Epithelial cell of prostate (primary cell): ENCODE data around the gene ARL16.
A peak's percentile ranks its signal among the peaks of the same experiment; 100 is the strongest.

ENCODE experiments used
- DNase-seq: peaks from one replicate; pipeline ENCODE4 v3.0.0-alpha.2; 2011; ENCODE audit warnings: low read depth, low spot score
- H3K27ac ChIP-seq: fragments of 450-650 bp; 2 replicates; pipeline ENCODE4 v1.5.1; 2017; ENCODE audit warnings: mild to moderate bottlenecking

Gene ARL16

DNA sequence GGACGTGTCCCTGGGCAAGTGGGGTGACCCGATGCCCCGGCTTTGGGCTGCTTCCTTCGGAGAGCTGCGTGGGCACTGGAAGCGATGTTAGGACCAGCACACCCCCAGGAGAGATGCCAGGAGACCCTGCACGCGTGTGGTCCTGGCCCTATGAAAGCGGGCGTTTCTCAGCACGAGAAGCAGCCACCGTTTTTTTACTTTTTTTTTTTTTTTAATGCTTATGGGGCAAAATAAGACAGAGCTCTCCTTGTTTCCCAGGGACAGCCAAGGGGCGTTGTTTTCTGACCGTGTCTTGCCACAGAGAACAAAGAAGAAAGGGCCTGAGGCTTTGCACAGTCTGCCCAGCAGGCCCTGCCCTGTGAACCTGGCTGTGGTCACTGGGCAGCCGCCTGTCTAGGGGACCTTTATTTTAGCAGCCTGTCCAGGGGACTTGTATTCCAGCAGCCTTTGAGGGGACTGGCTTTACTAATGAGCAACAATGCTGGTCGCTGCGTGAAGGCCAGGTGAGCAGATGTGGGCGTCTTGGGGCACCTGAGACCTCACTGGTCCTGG lies 29.5 kb upstream of the ARL16 start:
- H3K27ac ChIP-seq: no peak overlapping the region
- DNase-seq: no peak

DNA sequence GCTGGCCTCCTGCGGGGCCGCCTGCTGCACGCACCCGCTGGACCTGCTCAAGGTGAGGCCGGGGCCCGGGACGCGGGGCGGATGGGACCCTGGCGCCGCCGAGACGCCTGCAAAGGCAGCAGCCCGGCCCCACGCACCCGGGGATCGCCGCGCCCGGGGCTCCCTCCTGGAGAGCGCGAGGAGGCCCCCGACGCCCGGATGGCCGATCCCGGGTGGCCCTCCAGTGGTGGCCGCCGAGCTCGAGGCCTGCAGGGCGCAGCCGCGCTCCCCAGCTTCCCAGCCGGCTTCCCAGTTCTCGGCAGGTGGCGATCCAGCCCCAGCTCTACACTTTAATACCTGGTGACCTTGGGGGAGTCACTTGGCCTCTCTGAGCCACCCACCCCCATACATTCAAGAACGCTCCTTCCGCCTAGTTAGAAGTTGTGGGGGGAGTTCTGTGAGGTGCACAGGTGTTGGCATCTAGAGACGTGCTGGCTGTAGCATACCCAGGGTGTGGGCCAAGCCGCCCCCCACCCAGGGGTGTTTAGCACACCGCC lies 28.9 kb upstream of the ARL16 start:
- no peak for DNase-seq
- H3K27ac ChIP-seq: peak overlapping the region; percentile 64

DNA sequence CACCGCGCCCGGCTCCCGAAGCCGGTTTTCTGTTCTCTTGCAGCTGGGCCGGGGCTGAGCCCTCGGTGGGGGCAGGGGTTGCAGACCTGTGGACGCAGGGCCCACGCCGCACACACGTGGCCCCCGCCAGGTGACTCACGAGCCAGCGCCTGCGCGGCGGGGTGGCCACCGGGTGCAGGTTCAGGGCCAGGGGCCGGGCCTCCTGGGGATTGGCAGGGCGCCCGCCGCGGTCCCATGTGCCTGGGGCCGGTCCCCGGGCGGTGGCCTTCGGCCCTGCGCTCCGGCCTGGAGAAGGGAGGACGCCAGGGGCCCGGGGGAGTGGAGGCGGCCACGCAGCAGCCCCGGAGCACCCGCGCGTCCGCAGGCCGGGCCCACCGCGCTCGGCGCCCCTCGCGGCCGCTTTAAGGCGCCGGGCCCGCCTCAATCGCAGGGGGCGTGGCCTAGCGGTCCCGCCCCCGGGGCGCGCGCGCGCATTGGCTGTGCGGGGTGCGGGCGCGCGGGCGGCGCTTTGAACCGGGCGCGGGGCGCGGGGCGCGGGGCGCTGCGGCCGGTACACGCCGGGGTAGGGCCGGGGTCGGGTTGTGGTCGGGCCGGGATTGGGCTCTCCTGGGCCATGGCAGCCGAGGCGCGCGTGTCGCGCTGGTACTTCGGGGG lies 28.3 kb upstream of the ARL16 start, which contains the start of gene SLC25A10:
Gene SLC25A10 (plus strand): TSS at position 471 of the 654 bp plus-strand sequence. CDS start 143 bp downstream, at position 614.
- DNase-seq: no peak

DNA sequence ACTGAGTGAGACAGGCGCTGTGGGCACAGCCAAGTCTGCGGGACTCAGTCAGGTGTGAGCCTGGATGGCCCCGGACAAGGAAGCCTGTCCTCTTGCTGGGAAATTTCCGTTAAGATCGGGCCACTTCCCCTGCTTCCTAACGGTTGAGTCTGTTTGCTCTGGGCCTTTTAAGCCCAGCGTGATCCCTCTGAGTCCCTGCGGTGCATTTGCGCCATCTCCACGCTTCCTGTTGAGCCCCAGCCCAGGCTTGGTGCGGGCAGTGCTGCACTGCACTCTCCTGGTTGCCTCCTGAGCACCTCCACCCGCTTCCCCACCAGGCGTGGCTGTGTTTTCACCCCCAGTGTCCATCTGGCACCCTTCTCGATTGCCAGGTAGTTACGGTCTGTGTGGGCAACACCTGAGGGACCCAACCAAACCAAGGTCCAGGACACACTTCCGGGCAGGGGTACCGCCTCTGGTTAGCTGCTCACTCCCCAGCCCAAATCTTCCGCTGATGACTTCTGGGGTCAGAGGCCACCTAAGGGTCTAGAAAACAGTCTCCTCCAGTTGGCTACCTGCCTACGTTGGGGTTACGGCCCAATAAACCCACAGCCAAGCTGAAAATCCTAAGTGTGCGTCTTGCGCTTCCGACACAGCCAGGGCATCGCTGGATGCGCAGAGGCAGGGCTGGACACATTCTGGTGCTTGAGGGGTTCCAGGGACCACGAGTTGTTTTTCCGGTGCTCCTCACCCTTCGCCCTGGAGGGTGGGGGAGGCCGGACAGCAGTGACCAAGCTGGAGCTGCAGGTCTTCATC lies 27.1 kb upstream of the ARL16 start:
- no peak for DNase-seq
- H3K27ac ChIP-seq: peak overlapping the region; percentile 64

More for the DNA sequence above, 28.3 kb upstream of the ARL16 start, which contains the start of gene SLC25A10:
- H3K27ac ChIP-seq: peak within 1 kb of the TSS; percentile 64

DNA sequence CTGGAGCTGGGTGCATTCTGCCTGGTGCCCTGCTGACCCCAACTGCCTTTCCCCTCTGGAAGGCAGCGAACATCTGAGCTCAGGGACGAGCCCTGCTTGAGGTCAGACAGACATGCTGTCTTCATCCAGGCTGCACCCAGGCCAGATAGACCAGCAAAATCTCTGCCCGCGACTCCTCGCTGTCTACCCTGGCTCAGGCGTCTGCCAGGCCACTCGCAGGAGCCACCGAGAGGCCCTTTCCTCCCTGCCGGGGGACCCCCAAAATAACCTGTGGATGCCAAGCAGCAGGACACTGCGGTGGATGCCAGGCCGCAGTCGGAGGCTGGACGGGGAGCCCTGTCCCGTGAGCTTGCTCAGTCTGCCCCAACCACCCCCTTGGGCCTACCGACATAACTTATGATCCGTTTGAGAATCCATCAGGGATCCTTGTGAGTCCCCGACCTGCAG lies 25.2 kb upstream of the ARL16 start:
- H3K27ac ChIP-seq: no peak overlapping the region
- DNase-seq: no peak

DNA sequence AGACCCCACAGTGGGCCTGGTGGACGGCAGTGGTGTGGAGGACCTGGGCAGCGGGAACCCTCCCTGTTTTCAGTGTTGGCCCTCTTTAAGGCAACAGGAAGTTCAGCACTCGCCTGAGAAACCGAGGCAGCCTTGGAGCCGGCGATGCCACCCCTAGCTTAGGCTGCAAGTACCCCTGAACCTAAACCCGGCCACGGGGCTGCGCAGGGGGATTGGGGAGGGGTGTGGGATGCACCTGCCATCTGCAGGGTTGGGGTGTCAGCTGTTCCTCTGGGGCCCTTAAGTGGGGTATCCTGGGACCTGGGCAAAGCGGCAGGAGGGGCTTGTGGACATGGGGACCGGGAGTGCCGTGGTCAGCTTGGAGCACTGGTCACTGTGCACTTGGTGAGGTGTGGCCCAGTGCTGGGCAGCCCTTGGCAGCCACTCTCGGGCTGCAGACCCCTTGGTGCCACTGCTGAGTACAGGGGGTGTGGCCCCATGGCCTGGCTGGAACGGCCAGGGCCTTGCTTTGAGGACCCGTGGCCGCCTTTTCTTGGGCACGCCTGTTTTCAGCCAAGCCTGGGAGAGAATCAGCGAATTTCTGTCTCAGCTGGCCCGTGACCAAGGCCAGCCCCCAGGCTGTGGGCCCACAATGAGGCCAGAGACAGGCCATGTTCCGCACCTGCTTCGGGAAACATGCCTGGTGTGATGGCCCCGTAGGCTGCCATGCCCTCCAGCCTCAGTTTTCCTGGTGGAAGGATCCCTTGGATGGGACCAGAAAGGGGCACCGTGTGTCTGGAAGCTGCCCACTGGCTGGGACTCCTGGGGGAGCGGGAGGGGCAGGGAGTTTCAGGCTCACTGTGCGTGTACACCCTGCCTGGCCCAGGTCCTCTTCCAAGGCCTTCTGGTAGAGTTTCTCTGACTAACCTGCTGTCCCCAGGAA lies 24.4 kb upstream of the ARL16 start:
- no peak overlapping the region for H3K27ac ChIP-seq

DNA sequence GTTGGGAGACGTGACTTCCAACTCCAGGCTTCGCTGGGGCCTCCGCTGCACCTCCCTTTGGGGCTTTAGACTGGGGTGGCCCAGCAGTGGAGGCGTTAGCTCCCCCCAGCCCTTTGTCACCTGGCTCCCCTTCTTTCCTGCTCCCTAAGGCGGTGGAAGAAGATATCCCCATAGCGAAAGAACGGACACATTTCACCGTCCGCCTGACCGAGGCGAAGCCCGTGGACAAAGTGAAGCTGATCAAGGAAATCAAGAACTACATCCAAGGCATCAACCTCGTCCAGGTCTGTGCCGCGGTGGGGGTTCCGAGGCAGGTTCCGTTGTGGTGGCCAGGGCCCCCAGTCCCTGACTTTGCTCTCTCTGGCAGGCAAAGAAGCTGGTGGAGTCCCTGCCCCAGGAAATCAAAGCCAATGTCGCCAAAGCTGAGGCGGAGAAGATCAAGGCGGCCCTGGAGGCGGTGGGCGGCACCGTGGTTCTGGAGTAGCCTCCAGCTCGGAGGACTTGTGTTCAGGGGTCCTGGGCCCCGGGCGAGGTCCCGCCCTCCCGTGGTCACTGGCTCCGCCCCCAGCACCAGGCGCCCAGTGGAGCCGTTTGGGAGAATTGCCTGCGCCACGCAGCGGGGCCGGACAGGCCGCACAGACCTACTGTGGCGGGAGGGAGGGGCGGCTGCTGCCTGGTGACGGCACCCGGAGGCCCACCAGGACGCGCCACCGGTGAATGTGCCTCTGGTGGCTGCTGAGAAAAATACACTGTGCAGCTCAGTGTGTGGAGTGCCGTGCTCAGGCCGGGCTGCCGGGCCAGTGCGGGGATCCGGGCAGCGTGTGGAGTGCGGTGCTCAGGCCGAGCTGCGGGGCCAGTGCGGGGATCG lies 23.4 kb upstream of the ARL16 start:
- no peak overlapping the region for H3K27ac ChIP-seq
- no peak for DNase-seq

More for the DNA sequence above, 24.4 kb upstream of the ARL16 start:
- no peak for DNase-seq

DNA sequence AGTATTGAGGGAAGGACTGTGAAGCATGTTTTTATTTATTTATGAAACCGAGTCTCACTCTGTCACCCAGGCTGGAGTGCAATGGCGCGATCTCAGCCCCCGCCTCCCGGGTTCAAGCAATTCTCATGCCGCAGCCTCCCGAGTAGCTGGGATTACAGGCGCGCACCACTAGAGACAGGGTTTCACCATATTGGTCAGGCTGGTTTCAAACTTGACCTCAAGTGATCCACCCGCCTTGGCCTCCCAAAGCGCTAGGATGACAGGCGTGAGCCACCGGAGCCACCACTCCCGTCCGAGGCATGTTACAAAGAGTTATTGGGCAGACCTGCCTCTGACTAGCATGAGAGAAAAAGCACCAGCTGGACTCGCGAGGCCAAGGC lies 22.6 kb upstream of the ARL16 start:
- H3K27ac ChIP-seq: no peak overlapping the region
- DNase-seq: no peak

DNA sequence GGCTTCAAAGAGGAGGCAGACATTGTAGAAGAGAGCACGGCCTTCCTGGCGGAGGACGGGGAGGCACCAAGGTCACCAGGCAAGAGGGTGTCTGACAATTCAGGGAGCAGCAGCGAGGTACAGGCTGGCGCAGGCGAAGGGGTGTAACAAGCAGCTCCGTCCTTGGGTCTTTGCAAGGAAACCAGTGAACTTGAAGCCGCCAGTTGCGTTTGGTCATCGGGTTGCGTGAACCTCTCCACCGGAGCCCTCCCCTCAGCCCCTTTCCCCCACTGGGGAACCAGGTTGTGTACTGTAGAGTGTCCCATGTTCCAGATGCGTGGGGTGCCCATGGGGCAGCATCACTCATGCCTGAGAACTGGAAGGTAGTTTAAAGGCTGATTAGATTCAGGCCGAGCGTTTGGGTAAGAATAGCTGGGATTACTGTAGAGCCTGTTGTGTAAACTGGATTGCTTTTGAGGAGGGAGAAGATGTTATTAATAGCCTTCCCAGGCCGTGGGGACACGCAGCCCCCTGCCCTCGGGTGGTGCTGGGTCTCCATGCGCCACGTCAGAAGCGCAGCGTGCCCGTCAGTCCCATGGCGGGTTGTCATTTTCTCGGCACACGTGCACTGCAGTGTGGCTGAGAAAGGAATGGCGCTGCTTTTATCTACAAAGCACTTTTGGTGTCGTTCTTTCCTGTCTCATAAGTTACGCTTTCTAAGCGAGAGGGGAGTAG lies 22.1 kb upstream of the ARL16 start:
- no peak overlapping the region for H3K27ac ChIP-seq
- DNase-seq: no peak

DNA sequence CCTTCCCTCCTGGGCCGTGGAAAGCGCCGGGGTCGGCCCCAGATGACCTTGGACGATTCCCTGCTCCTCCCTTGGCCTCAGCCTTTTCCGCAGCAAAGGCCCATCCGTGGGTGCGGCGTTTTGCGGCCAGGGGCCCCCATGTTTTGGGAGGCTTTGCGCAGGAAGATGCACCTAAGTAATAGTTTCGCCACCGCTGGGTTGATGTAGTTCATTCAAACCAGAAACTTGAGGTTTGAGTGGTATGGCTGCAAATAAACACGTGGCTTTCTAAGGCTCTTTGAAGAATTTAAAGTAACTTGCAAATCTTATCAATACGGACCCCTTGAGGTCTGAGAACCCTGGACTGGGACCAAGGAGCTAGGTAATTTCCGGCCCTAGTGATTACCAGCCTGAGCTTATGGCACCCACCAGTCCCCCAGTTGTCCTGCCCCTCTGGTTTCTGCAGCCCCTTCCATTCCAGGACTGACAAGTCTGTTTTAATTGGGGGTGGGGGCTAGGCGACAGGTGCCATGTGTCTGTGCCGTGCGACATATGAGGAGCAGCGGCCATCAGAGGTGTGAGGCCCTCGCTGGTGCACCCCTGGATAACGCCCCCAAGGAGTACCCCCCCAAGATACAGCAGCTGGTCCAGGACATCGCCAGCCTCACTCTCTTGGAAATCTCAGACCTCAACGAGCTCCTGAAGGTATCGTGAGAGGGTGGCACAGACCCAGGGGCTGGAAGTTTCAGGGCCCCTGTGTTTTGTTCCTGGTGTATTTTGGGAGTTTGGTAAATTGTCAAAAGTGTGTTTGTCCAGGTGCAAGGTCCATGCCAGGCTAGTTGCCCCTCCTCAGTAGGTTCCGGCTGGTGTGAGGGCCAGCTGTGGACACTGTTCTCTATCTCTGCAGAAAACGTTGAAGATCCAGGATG lies 20.4 kb upstream of the ARL16 start:
- no peak for DNase-seq
- peak overlapping the region; percentile 90 for H3K27ac ChIP-seq

DNA sequence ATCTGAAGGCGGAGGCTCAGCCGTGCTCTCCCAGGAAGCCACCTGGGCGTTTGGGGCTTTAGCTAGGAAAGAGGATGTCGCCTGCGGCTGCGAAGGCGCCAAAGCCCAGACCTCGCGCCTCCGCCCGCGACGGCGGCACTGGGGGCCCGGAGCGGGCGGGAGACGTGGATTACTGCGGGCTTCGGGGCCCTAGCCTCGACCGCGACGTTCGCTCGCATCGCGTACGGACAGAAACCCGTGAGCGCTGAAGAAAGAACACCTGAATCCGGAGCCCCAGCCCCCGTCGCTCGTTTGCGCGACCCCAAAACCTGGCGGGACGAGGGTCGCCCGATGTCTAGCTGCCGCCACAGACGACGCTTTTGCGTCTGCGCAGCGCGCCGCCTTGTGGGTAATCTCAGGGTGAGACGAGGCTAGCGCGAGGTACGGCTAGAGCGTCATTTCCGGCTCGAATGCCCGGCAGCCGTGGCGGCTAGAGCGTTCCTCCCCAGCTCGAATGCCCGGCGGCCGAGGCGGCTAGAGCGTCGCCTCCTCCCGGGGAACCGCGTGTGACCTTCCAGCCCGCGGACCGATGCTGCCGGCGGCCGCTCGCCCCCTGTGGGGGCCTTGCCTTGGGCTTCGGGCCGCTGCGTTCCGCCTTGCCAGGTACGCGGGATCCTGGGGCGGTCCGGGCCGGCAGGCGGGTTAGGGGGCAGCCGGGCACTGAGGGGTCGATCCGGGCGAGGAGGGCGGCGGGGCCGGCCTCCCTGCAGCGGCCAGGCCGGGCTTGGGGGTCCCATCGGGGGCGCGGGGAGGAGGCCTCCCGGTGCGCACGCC lies 19.5 kb upstream of the ARL16 start, which contains the start of gene MRPL12:
Gene MRPL12 (plus strand): TSS at position 434 of the 813 bp plus-strand sequence. CDS start 135 bp downstream, at position 569.
- peak; percentile 55 for DNase-seq
- H3K27ac ChIP-seq: peak within 1 kb of the TSS; percentile 90

DNA sequence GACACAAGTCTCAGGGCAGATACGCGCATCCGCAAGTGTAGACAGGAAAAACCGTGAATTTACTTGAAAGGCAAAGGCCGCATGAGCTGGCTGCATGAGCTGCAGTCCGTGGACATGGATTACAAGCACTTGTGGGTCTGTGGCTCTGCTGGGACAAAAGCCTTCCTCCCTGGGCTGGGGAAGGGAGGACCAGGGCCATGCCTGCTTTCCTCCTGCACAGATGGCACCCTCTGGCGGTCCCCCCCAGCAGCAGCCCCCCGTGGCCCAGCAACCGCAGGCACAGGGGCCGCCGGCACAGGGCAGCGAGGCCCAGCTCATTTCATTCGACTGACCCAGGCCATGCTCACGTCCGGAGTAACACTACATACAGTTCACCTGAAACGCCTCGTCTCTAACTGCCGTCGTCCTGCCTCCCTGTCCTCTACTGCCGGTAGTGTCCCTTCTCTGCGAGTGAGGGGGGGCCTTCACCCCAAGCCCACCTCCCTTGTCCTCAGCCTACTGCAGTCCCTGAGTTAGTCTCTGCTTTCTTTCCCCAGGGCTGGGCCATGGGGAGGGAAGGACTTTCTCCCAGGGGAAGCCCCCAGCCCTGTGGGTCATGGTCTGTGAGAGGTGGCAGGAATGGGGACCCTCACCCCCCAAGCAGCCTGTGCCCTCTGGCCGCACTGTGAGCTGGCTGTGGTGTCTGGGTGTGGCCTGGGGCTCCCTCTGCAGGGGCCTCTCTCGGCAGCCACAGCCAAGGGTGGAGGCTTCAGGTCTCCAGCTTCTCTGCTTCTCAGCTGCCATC lies 17.9 kb upstream of the ARL16 start:
- DNase-seq: no peak
- H3K27ac ChIP-seq: peak overlapping the region; percentile 90

DNA sequence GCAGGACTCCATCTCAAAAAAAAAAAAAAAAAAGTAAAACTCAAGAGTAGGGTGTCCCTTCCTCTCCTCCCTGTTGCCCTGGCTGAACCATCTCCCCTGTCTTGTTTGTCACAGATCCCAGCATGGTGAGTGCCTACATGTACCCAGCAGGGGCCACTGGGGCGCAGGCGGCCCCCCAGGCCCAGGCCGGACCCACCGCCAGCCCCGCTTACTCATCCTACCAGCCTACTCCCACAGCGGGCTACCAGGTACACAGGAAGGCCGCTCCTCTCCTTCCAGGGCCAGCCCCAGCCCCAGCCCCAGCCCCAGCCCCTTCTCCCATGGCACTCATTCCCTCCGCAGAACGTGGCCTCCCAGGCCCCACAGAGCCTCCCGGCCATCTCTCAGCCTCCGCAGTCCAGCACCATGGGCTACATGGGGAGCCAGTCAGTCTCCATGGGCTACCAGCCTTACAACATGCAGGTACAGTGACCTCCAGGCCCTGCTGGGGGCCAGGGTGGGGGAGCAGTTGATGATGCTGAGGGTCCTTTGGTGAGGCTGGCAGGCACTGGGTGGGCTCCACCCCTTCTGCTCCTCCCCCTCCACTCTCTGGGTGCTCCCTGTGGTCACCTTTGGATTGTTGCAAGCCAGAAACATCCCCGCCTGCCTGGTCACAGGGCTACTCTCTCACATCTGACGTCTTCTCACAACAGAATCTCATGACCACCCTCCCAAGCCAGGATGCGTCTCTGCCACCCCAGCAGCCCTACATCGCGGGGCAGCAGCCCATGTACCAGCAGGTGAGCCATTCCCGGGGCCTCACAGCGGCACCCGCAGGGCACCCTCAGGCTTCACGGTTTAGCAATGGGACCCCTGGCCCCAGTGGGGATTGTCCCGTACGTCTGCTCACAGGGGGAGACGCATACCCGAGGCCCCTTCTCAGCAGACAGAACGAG lies 17.0 kb upstream of the ARL16 start:
- no peak for DNase-seq
- no peak overlapping the region for H3K27ac ChIP-seq

DNA sequence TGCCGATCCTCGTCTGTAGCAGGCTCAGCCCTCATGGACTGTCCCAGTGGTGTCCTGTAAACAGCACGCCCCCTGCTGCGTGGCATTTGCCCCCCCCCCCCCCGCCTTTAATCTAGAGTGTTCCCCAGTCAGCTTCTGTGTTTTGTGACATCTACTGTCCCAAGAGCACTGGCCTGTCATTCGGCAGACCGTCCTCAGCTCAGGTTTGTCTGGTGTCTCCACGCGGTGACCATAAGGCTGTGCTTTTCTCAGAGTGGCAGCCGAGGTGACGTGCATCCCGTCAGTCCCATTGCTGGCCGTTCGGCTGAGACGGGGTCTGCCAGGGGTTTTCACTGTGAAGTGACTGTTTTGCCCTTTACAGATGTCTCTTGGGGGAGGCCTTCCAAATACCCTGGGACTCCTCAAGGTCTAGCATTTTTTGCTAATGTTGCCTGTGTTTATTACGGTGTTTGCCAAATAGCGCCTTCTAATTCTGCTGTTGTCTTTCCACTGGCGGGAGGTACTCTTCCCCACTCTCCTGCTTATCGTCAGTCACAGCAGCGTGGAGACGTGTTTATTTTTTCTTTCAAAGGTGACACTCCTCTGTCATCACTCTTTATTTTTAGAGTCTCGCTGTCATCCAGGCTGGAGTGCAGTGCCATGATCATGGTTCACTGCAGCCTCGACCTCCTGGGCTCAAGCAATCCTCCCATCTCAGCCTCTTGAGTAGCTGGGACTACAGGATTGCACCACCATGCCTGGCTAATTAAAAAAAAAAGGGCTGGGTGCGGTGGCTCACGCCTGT lies 13.9 kb upstream of the ARL16 start:
- no peak for DNase-seq
- no peak overlapping the region for H3K27ac ChIP-seq
